ENCODE data around the gene TRAPPC1.
"Not testable (repeated sequence)": the region's sequence is repeated elsewhere in the genome, so short reads cannot be mapped to it uniquely, and the experiment has no call there.

The TRAPPC1 gene

GRCh38 chr17:7931709-7932482, at the start of gene TRAPPC1, which contains the start of gene CNTROB:
Gene TRAPPC1 (minus strand): TSS chr17:7931946. CDS start chr17:7931829, 117 bp downstream.
Gene CNTROB (plus strand): TSS chr17:7932206. CDS start chr17:7933080, 874 bp downstream.
- DNase-seq (ENCODE audit: low read depth) = peak; percentile 99

- DNase-seq (ENCODE audit: low read depth) = no peak
These were observed 46.1 kb upstream of the TRAPPC1 start for GRCh38 chr17:7977805-7978204.

GRCh38 chr17:7977039-7977438, 45.3 kb upstream of the TRAPPC1 start:
- no peak for DNase-seq (ENCODE audit: low read depth)

- no peak for DNase-seq (ENCODE audit: low read depth)
These were observed 42.9 kb upstream of the TRAPPC1 start for GRCh38 chr17:7974638-7975131.

- peak; percentile 19 for DNase-seq (ENCODE audit: low read depth)
These were observed 40.5 kb upstream of the TRAPPC1 start for GRCh38 chr17:7972131-7972785.

GRCh38 chr17:7971651-7972050, 39.9 kb upstream of the TRAPPC1 start:
- DNase-seq (ENCODE audit: low read depth) = no peak

GRCh38 chr17:7969433-7969832, 37.7 kb upstream of the TRAPPC1 start:
- DNase-seq (ENCODE audit: low read depth) = peak; percentile 56

GRCh38 chr17:7967751-7968150, 36.0 kb upstream of the TRAPPC1 start:
- DNase-seq (ENCODE audit: low read depth) = no peak

- DNase-seq (ENCODE audit: low read depth) = no peak
These were observed 29.7 kb upstream of the TRAPPC1 start for GRCh38 chr17:7961421-7961820.

- DNase-seq (ENCODE audit: low read depth) = peak; percentile 68
These were observed 27.9 kb upstream of the TRAPPC1 start for GRCh38 chr17:7959503-7960253.

GRCh38 chr17:7956228-7956965, 24.7 kb upstream of the TRAPPC1 start:
- peak; percentile 7 for DNase-seq (ENCODE audit: low read depth)

- DNase-seq (ENCODE audit: low read depth) = no peak
These were observed 23.9 kb upstream of the TRAPPC1 start for GRCh38 chr17:7955414-7956227.

GRCh38 chr17:7953266-7953665, 21.5 kb upstream of the TRAPPC1 start:
- not testable (repeated sequence) for DNase-seq (ENCODE audit: low read depth)

GRCh38 chr17:7951143-7951792, 19.5 kb upstream of the TRAPPC1 start:
- no peak for DNase-seq (ENCODE audit: low read depth)

GRCh38 chr17:7950578-7950977, 18.8 kb upstream of the TRAPPC1 start:
- no peak for DNase-seq (ENCODE audit: low read depth)

GRCh38 chr17:7947651-7948050, 15.9 kb upstream of the TRAPPC1 start:
- DNase-seq (ENCODE audit: low read depth) = no peak

GRCh38 chr17:7946441-7946840, 14.7 kb upstream of the TRAPPC1 start:
- no peak for DNase-seq (ENCODE audit: low read depth)

- DNase-seq (ENCODE audit: low read depth) = no peak
These were observed 13.9 kb upstream of the TRAPPC1 start for GRCh38 chr17:7945651-7946050.

- DNase-seq (ENCODE audit: low read depth) = no peak
These were observed 12.6 kb upstream of the TRAPPC1 start for GRCh38 chr17:7944326-7944725.

- DNase-seq (ENCODE audit: low read depth) = no peak
These were observed 11.5 kb upstream of the TRAPPC1 start for GRCh38 chr17:7943291-7943690.
